ENCODE data around the gene PLSCR3.

- TF ChIP-seq EP300 (IDR thresholded peaks at IDR 0.05) (no peak), CTCF (IDR thresholded peaks at IDR 0.05) (peak in 1 of 2 donors; percentile 21), POLR2AphosphoS5 (IDR thresholded peaks at IDR 0.05) (no peak), POLR2A (IDR thresholded peaks at IDR 0.05) (no peak)
These were observed 41.8 kb downstream of the PLSCR3 start for GRCh38 chr17:7352503-7352889.
